ENCODE measurements around the gene MCIDAS. TPM values are rescaled to one million over a fixed set of nuclear protein-coding genes. Genes with fewer than 3 reads are reported as not detected.

MCIDAS gene
- total RNA-seq, 1 experiment from 2014 or later = 2.1 TPM

GRCh38 chr5:55222985-55223811 lies 3.9 kb downstream of the MCIDAS start:
- no peak for DNase-seq (ENCODE audit: low read depth)

- DNase-seq (ENCODE audit: low read depth) = no peak
Measured at GRCh38 chr5:55222092-55222984, 4.8 kb downstream of the MCIDAS start.

GRCh38 chr5:55220433-55221185 lies 6.5 kb downstream of the MCIDAS start:
- DNase-seq (ENCODE audit: low read depth) = peak; percentile 15

- DNase-seq (ENCODE audit: low read depth) = no peak
Measured at GRCh38 chr5:55219770-55220169, 7.3 kb downstream of the MCIDAS start.

- DNase-seq (ENCODE audit: low read depth) = no peak
Measured at GRCh38 chr5:55218967-55219366, 8.1 kb downstream of the MCIDAS start.

- DNase-seq (ENCODE audit: low read depth) = no peak
Measured at GRCh38 chr5:55211184-55211874, 15.8 kb downstream of the MCIDAS start.

- DNase-seq (ENCODE audit: low read depth) = no peak
Measured at GRCh38 chr5:55205001-55205400, 22.1 kb downstream of the MCIDAS start.

GRCh38 chr5:55191165-55191564 lies 36.0 kb downstream of the MCIDAS start:
- DNase-seq (ENCODE audit: low read depth) = no peak

- DNase-seq (ENCODE audit: low read depth) = no peak
Measured at GRCh38 chr5:55188656-55189540, 38.2 kb downstream of the MCIDAS start.

- DNase-seq (ENCODE audit: low read depth) = peak; percentile 16
Measured at GRCh38 chr5:55187370-55187769, 39.7 kb downstream of the MCIDAS start.

- no peak for DNase-seq (ENCODE audit: low read depth)
Measured at GRCh38 chr5:55180016-55180415, 47.1 kb downstream of the MCIDAS start.

GRCh38 chr5:55177078-55177477 lies 50.0 kb downstream of the MCIDAS start:
- DNase-seq (ENCODE audit: low read depth) = no peak

GRCh38 chr5:55176176-55176818 lies 50.8 kb downstream of the MCIDAS start:
- DNase-seq (ENCODE audit: low read depth) = peak; percentile 89

GRCh38 chr5:55175781-55176175 lies 51.3 kb downstream of the MCIDAS start:
- no peak for DNase-seq (ENCODE audit: low read depth)

- peak; percentile 6 for DNase-seq (ENCODE audit: low read depth)
Measured at GRCh38 chr5:55173687-55174230, 53.4 kb downstream of the MCIDAS start.

- peak; percentile 88 for DNase-seq (ENCODE audit: low read depth)
Measured at GRCh38 chr5:55172937-55173686, 54.0 kb downstream of the MCIDAS start, which contains the start of gene CDC20B. Gene CDC20B, minus strand, starts transcription at chr5:55173177. Its CDS starts 177 bp downstream, at chr5:55173000.

GRCh38 chr5:55172051-55172899 lies 54.8 kb downstream of the MCIDAS start:
- peak; percentile 81 for DNase-seq (ENCODE audit: low read depth)

- DNase-seq (ENCODE audit: low read depth) = no peak
Measured at GRCh38 chr5:55171471-55171870, 55.6 kb downstream of the MCIDAS start.
